GM23338 (cell line): ENCODE measurements around the gene DMRT1. TPM values are rescaled to one million over a fixed set of nuclear protein-coding genes. Genes with fewer than 3 reads are reported as not detected.

Experiments
- ATAC-seq: fragments of 200-7000 bp; cut with Tn5 transposase; 3 replicates; pipeline ENCODE4 v1.9.1; 2020
- DNase-seq: peaks from one replicate; pipeline ENCODE4 v3.0.0-alpha.2; 2015; ENCODE audit warnings: low spot score
- H2AFZ ChIP-seq: fragments of 200-600 bp; sonication (generic); 2 replicates; pipeline ENCODE4 v1.8.0; 2016; ENCODE audit warnings: antibody characterized with exemption, mild to moderate bottlenecking, moderate library complexity
- H3F3A ChIP-seq: fragments of 200-600 bp; sonication (generic); replicated peaks from 2 replicates; pipeline ENCODE4 v1.8.0; 2017; ENCODE audit warnings: antibody characterized with exemption, mixed run types, low read depth
- H3K27ac ChIP-seq: fragments of 200-600 bp; sonication (generic); 2 replicates; pipeline ENCODE4 v1.6.1; 2016; ENCODE audit warnings: low read depth
- H3K27me3 ChIP-seq: fragments of 200-600 bp; sonication (generic); 2 replicates; pipeline ENCODE4 v1.8.0; 2016; ENCODE audit warnings: mild to moderate bottlenecking, mixed run types, moderate library complexity; ENCODE audit not compliant: insufficient read depth
- H3K36me3 ChIP-seq: fragments of 200-600 bp; sonication (generic); 2 replicates; pipeline ENCODE4 v1.8.0; 2016; ENCODE audit warnings: mild to moderate bottlenecking; ENCODE audit not compliant: insufficient read depth
- H3K4me1 ChIP-seq: fragments of 200-600 bp; sonication (generic); 2 replicates; pipeline ENCODE4 v1.8.0; 2016; ENCODE audit warnings: mild to moderate bottlenecking, moderate library complexity; ENCODE audit not compliant: insufficient read depth
- H3K4me2 ChIP-seq: fragments of 200-600 bp; sonication (generic); 2 replicates; pipeline ENCODE4 v1.7.1; 2017; ENCODE audit warnings: mixed run types
- H3K4me3 ChIP-seq: fragments of 200-600 bp; sonication (generic); 2 replicates; pipeline ENCODE4 v1.6.1; 2016; ENCODE audit warnings: mixed run types
- H3K79me2 ChIP-seq: fragments of 200-600 bp; sonication (generic); replicated peaks from 2 replicates; pipeline ENCODE4 v1.8.0; 2017; ENCODE audit warnings: mild to moderate bottlenecking; ENCODE audit not compliant: insufficient read depth
- H3K9me2 ChIP-seq: fragments of 200-600 bp; sonication (generic); 2 replicates; pipeline ENCODE4 v1.8.0; 2017; ENCODE audit not compliant: insufficient read depth
- H4K20me1 ChIP-seq: fragments of 200-600 bp; sonication (generic); replicated peaks from 2 replicates; pipeline ENCODE4 v1.8.0; 2017; ENCODE audit warnings: mild to moderate bottlenecking; ENCODE audit not compliant: insufficient read depth
- H3K27ac Mint-ChIP-seq: 2 replicates; pipeline ENCODE4 v1.8.0; 2020; ENCODE audit warnings: inconsistent platforms, mild to moderate bottlenecking, moderate library complexity, mixed read lengths
- H3K27me3 Mint-ChIP-seq: 3 replicates; pipeline ENCODE4 v1.8.0; 2022; ENCODE audit warnings: low read depth, mild to moderate bottlenecking, moderate library complexity, mixed read lengths, inconsistent platforms; ENCODE audit not compliant: insufficient read depth, poor library complexity
- H3K36me3 Mint-ChIP-seq: 3 replicates; pipeline ENCODE4 v1.8.0; 2021; ENCODE audit warnings: low read depth, mild to moderate bottlenecking, inconsistent platforms, moderate library complexity, mixed read lengths
- H3K4me1 Mint-ChIP-seq: 3 replicates; pipeline ENCODE4 v1.8.0; 2020; ENCODE audit warnings: mild to moderate bottlenecking, inconsistent platforms, mixed read lengths
- H3K4me3 Mint-ChIP-seq: 3 replicates; pipeline ENCODE4 v1.8.0; 2021; ENCODE audit warnings: moderate library complexity, mild to moderate bottlenecking, inconsistent platforms, mixed read lengths
- H3K9me3 Mint-ChIP-seq: 3 replicates; pipeline ENCODE4 v1.8.0; 2020; ENCODE audit warnings: moderate library complexity, mild to moderate bottlenecking, inconsistent platforms, mixed read lengths
- CREB1 ChIP-seq: fragments of 250-450 bp; sonication (Bioruptor Pico); IDR thresholded peaks from 2 replicates; pipeline ENCODE4 v1.5.0; 2020; ENCODE audit warnings: low read depth, mild to moderate bottlenecking, moderate library complexity
- CTCF ChIP-seq, 2 experiments: fragments of 200-600 bp in 1 of 2; sonication (generic) in 1 of 2; conservative IDR thresholded peaks; 2 replicates each; pipeline versions ENCODE4 v1.5.1 to v1.6.1; 2016 to 2017; ENCODE audit warnings: antibody characterized with exemption in 2 of 2, low read depth in 2 of 2, mild to moderate bottlenecking in 2 of 2, moderate library complexity in 1 of 2
- ETS1 ChIP-seq: IDR thresholded peaks from 2 replicates; pipeline ENCODE4 v1.6.1; 2016; ENCODE audit warnings: antibody characterized with exemption
- ZNF114 ChIP-seq: fragments of 250-450 bp; sonication (Bioruptor Pico); IDR thresholded peaks from 2 replicates; pipeline ENCODE4 v1.5.0; 2020; ENCODE audit warnings: mild to moderate bottlenecking, moderate library complexity
- polyA plus RNA-seq: library from polyadenylated mRNA; unstranded; fragments of >200 nt; fragmentation: Nextera tagmentation; extraction: Ambion mirVana; gene quantifications from 2 replicates; pipeline ENCODE4 v1.2.1, GENCODE V29; 2016
- total RNA-seq: library from RNA; depleted of rRNA; stranded (reverse); fragments of >200 nt; shearing (Covaris generic); gene quantifications from 2 replicates; pipeline ENCODE4 v1.2.3, GENCODE V29; 2014
- TF ChIP-seq, protein P1 (sequence below): fragments of 250-450 bp; sonication (Bioruptor Pico); IDR thresholded peaks from 2 replicates; pipeline ENCODE4 v1.5.0; 2020; ENCODE audit warnings: mild to moderate bottlenecking, moderate library complexity

Gene DMRT1
- total and polyA plus RNA-seq, 2 experiments from 2014 or later: not detected

GRCh38 chr9:908536-909205 is 67.2 kb downstream of the DMRT1 start:
- no peaks in the 10 kb centered on the region for H3F3A ChIP-seq
- no peaks in the 10 kb centered on the region for H3K27me3 ChIP-seq
- H3K27ac ChIP-seq: peak overlapping the region; percentile 53
- H2AFZ ChIP-seq: peak overlapping the region; percentile 12
- DNase-seq (peak; percentile 65), ATAC-seq (peak; percentile 84)
- H3K4me1 ChIP-seq: peaks cover 26% of the 10 kb centered on the region
- Mint-ChIP-seq H3K9me3 (no peaks in the 10 kb centered on the region), H3K4me3 (peak overlapping the region; percentile 59), H3K27ac (peak overlapping the region; percentile 68; the same call in 1 of the 2 replicates), H3K4me1 (peaks cover 44% of the 10 kb centered on the region), H3K36me3 (no peaks in the 10 kb centered on the region), H3K27me3 (peaks cover 8% of the 10 kb centered on the region)
- H3K4me3 ChIP-seq: peak overlapping the region; percentile 40
- no peaks in the 10 kb centered on the region for H3K36me3 ChIP-seq
- H3K4me2 ChIP-seq: peak overlapping the region; percentile 67
- no peaks in the 10 kb centered on the region for H3K9me2 ChIP-seq
- TF ChIP-seq, protein P1, sequence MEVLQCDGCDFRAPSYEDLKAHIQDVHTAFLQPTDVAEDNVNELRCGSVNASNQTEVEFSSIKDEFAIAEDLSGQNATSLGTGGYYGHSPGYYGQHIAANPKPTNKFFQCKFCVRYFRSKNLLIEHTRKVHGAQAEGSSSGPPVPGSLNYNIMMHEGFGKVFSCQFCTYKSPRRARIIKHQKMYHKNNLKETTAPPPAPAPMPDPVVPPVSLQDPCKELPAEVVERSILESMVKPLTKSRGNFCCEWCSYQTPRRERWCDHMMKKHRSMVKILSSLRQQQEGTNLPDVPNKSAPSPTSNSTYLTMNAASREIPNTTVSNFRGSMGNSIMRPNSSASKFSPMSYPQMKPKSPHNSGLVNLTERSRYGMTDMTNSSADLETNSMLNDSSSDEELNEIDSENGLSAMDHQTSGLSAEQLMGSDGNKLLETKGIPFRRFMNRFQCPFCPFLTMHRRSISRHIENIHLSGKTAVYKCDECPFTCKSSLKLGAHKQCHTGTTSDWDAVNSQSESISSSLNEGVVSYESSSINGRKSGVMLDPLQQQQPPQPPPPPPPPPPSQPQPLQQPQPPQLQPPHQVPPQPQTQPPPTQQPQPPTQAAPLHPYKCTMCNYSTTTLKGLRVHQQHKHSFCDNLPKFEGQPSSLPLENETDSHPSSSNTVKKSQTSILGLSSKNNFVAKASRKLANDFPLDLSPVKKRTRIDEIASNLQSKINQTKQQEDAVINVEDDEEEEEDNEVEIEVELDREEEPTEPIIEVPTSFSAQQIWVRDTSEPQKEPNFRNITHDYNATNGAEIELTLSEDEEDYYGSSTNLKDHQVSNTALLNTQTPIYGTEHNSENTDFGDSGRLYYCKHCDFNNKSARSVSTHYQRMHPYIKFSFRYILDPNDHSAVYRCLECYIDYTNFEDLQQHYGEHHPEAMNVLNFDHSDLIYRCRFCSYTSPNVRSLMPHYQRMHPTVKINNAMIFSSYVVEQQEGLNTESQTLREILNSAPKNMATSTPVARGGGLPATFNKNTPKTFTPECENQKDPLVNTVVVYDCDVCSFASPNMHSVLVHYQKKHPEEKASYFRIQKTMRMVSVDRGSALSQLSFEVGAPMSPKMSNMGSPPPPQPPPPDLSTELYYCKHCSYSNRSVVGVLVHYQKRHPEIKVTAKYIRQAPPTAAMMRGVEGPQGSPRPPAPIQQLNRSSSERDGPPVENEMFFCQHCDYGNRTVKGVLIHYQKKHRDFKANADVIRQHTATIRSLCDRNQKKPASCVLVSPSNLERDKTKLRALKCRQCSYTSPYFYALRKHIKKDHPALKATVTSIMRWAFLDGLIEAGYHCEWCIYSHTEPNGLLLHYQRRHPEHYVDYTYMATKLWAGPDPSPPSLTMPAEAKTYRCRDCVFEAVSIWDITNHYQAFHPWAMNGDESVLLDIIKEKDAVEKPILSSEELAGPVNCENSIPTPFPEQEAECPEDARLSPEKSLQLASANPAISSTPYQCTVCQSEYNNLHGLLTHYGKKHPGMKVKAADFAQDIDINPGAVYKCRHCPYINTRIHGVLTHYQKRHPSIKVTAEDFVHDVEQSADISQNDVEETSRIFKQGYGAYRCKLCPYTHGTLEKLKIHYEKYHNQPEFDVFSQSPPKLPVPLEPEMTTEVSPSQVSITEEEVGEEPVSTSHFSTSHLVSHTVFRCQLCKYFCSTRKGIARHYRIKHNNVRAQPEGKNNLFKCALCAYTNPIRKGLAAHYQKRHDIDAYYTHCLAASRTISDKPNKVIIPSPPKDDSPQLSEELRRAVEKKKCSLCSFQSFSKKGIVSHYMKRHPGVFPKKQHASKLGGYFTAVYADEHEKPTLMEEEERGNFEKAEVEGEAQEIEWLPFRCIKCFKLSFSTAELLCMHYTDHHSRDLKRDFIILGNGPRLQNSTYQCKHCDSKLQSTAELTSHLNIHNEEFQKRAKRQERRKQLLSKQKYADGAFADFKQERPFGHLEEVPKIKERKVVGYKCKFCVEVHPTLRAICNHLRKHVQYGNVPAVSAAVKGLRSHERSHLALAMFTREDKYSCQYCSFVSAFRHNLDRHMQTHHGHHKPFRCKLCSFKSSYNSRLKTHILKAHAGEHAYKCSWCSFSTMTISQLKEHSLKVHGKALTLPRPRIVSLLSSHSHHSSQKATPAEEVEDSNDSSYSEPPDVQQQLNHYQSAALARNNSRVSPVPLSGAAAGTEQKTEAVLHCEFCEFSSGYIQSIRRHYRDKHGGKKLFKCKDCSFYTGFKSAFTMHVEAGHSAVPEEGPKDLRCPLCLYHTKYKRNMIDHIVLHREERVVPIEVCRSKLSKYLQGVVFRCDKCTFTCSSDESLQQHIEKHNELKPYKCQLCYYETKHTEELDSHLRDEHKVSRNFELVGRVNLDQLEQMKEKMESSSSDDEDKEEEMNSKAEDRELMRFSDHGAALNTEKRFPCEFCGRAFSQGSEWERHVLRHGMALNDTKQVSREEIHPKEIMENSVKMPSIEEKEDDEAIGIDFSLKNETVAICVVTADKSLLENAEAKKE (CRISPR knock-in tag): peak; percentile 54; the same call in 1 of the 2 replicates
- TF ChIP-seq ETS1 (peak; percentile 38; the same call in 1 of the 2 replicates), CREB1 (CRISPR knock-in tag) (no peak)
- no peaks in the 10 kb centered on the region for H3K79me2 ChIP-seq
- no peaks in the 10 kb centered on the region for H4K20me1 ChIP-seq

DNA sequence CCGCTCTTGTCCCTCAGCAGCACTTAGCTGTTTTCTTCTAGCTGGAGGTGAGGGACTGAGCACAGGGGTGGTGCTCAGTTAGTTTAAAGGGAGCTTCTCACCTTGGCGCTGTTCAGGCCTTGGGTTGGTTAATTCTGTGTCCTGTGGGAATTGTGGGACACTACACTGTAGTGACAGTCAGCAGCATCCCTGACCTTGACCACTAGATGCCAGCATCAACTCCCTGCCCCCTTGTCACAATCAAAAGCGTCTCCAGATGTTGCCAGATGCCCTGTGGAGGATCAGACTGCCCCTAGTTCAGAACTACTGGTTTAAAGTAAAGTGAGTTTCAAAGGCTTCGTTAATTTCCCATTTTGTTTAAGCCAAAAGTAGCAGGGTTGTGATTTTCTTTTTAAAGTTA is 69.5 kb downstream of the DMRT1 start:
- H4K20me1 ChIP-seq: no peaks in the 10 kb centered on the region
- peaks cover 37% of the 10 kb centered on the region for H3K4me1 Mint-ChIP-seq
- H3K4me3 ChIP-seq: no peak overlapping the region
- H3K4me3 Mint-ChIP-seq: no peak overlapping the region
- H3K27ac Mint-ChIP-seq: no peak overlapping the region
- H3K79me2 ChIP-seq: no peaks in the 10 kb centered on the region
- no peaks in the 10 kb centered on the region for H3K36me3 Mint-ChIP-seq
- peak; percentile 64 for DNase-seq
- H3K27ac ChIP-seq: no peak overlapping the region
- TF ChIP-seq ZNF114 (CRISPR knock-in tag) (no peak), CTCF (conservative IDR thresholded peaks at IDR 0.05; ENCODE audit: low read depth in 2 of 2) (peak; percentile 50 to 63)
- H3K27me3 ChIP-seq: no peaks in the 10 kb centered on the region
- ATAC-seq: peak; percentile 59
- peaks cover 7% of the 10 kb centered on the region for H3K27me3 Mint-ChIP-seq
- no peak overlapping the region for H2AFZ ChIP-seq
- no peaks in the 10 kb centered on the region for H3K36me3 ChIP-seq
- no peaks in the 10 kb centered on the region for H3K9me2 ChIP-seq
- H3F3A ChIP-seq: no peaks in the 10 kb centered on the region
- no peak overlapping the region for H3K4me2 ChIP-seq
- H3K9me3 Mint-ChIP-seq: no peaks in the 10 kb centered on the region; the same call in 2 of the 3 replicates
- H3K4me1 ChIP-seq: peaks cover 31% of the 10 kb centered on the region
